HepG2 (cell line): ENCODE data around the gene COQ7. TPM values are rescaled to one million over a fixed set of nuclear protein-coding genes. Genes with fewer than 3 reads are reported as not detected.

ENCODE experiments used
- ARID2 ChIP-seq: sonication (generic); formaldehyde crosslinking; IDR thresholded peaks from 2 replicates; pipeline ENCODE4 v1.8.1; 2022; ENCODE audit warnings: mild to moderate bottlenecking, missing genetic modification reagents, borderline replicate concordance
- CSRNP2 ChIP-seq: sonication (generic); formaldehyde crosslinking; conservative IDR thresholded peaks from 2 replicates; pipeline ENCODE4 v1.8.0; 2022; ENCODE audit warnings: low read depth, missing genetic modification reagents
- E2F2 ChIP-seq: sonication (generic); formaldehyde crosslinking; IDR thresholded peaks from 2 replicates; pipeline ENCODE4 v1.4.0; 2020; ENCODE audit warnings: missing genetic modification reagents, borderline replicate concordance
- FUBP1 ChIP-seq: sonication (generic); formaldehyde crosslinking; IDR thresholded peaks from 2 replicates; pipeline ENCODE4 v1.5.1; 2020; ENCODE audit warnings: missing genetic modification reagents, mild to moderate bottlenecking, borderline replicate concordance
- NAIF1 ChIP-seq: sonication (generic); formaldehyde crosslinking; IDR thresholded peaks from 2 replicates; pipeline ENCODE4 v1.5.0; 2020; ENCODE audit warnings: mild to moderate bottlenecking, missing genetic modification reagents, borderline replicate concordance
- NR2F1 ChIP-seq, 2 experiments: fragments of 450-650 bp in 1 of 2; formaldehyde crosslinking in 1 of 2; IDR thresholded peaks; 2 replicates each; pipeline versions ENCODE4 v1.5.0 to v1.6.1; 2016 to 2020; ENCODE audit warnings: mild to moderate bottlenecking in 1 of 2, missing compliant biosample characterization in 1 of 2, missing genetic modification reagents in 1 of 2, moderate library complexity in 1 of 2
- PITX1 ChIP-seq: sonication (generic); formaldehyde crosslinking; IDR thresholded peaks from 2 replicates; pipeline ENCODE4 v1.5.1; 2020; ENCODE audit warnings: mild to moderate bottlenecking, missing genetic modification reagents
- RBM22 ChIP-seq: fragments of 200-400 bp; formaldehyde crosslinking; optimal IDR thresholded peaks from 2 replicates; pipeline ENCODE3; 2017; ENCODE audit warnings: mild to moderate bottlenecking, low read length, moderate library complexity
- SKI ChIP-seq: fragments of 450-650 bp; IDR thresholded peaks from one replicate; pipeline ENCODE4 v1.6.1; 2018; ENCODE audit warnings: mild to moderate bottlenecking; ENCODE audit not compliant: partially characterized antibody
- ZBTB25 ChIP-seq: IDR thresholded peaks from 2 replicates; pipeline ENCODE4 v1.6.1; 2018; ENCODE audit warnings: missing genetic modification reagents
- ZBTB26 ChIP-seq: IDR thresholded peaks from 2 replicates; pipeline ENCODE4 v1.6.1; 2016; ENCODE audit warnings: missing compliant biosample characterization, missing genetic modification reagents, borderline replicate concordance
- ZFYVE20 ChIP-seq: sonication (generic); formaldehyde crosslinking; IDR thresholded peaks from 2 replicates; pipeline ENCODE4 v1.8.0; 2023; ENCODE audit warnings: low read depth, mild to moderate bottlenecking, moderate library complexity, missing genetic modification reagents, borderline replicate concordance
- ZNF235 ChIP-seq: sonication (generic); formaldehyde crosslinking; IDR thresholded peaks from 2 replicates; pipeline ENCODE4 v1.8.1; 2023; ENCODE audit warnings: mild to moderate bottlenecking, missing genetic modification reagents, borderline replicate concordance
- polyA plus RNA-seq, 8 experiments: library from polyadenylated mRNA; depleted of rRNA in 3 of 8; stranded (reverse) in 7 of 8; unstranded in 1 of 8; fragments of >200 nt; fragmentation: Illumina TruSeq in 4 of 8; extraction: Trizol in 4 of 8; gene quantifications; 2 replicates each; pipeline versions ENCODE4 v1.2.1 to v1.2.3, GENCODE V29; 2011 to 2016; ENCODE audit warnings: low read depth in 4 of 8, missing spikeins in 1 of 8, mixed read lengths in 1 of 8; ENCODE audit not compliant: insufficient read depth in 1 of 8
- total RNA-seq, 5 experiments: library from RNA; depleted of rRNA; stranded (reverse); fragments of >200 nt; fragmentation: Illumina TruSeq; extraction: Trizol; gene quantifications; 2 replicates each; pipeline ENCODE4 v1.2.3, GENCODE V29; 2016; ENCODE audit warnings: low read depth in 1 of 5
- TF ChIP-seq, protein P1 (sequence below): sonication (generic); formaldehyde crosslinking; IDR thresholded peaks from 2 replicates; pipeline ENCODE4 v1.8.0; 2022; ENCODE audit warnings: missing genetic modification reagents, mild to moderate bottlenecking, moderate library complexity, borderline replicate concordance
- TF ChIP-seq, protein P2 (sequence below): sonication (generic); formaldehyde crosslinking; conservative IDR thresholded peaks from 2 replicates; pipeline ENCODE4 v1.5.0; 2020; ENCODE audit warnings: missing genetic modification reagents

The COQ7 gene
- total and polyA plus RNA-seq, 2 of the 13 experiments (the other 11 are each of a cell fraction or from before 2014, with no cell fraction given), result 20.1 to 45.7 TPM

DNA sequence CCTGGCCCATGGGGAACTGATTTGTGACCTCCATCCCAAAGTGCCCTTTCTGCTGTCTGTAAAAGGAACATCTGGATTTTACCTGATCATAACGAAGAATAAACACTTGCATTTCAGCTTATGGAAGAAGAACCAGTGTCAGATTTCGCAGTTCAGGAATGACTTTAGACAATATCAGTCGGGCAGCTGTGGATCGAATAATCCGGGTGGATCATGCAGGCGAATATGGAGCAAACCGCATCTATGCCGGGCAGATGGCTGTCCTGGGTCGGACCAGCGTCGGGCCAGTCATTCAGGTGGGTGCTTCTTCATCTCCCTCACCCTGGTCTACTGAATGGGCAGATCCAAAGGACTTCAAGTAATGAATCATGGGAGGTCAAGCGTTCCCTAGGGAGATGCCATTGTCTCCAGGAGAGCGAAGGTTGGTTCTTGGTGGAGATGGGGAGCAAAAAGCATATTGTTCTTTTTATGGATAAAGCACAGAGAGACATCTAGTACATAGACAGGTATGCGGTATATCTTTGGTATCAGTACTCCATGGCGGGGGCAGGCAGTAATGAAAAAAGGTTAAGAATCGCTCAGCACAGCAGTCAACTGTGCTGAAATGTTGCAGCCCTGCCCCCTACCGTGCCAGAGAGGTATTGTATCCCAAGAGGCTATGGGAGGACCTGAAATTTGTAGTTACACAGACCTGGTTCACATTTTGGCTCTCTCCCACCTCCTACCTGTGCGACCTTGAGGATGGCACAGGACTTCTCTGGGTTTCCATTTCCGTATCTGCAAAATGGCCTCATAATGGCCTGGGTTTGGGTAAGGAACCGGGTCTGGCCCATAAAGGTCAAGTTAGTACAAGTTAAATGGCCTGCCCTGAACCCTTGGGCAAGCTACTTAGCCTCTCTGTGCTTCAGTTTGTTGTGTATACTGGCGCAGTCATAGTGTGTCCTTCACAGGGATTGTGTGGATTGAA, 4.7 kb downstream of the COQ7 start (continued):
- TF ChIP-seq, protein P1, sequence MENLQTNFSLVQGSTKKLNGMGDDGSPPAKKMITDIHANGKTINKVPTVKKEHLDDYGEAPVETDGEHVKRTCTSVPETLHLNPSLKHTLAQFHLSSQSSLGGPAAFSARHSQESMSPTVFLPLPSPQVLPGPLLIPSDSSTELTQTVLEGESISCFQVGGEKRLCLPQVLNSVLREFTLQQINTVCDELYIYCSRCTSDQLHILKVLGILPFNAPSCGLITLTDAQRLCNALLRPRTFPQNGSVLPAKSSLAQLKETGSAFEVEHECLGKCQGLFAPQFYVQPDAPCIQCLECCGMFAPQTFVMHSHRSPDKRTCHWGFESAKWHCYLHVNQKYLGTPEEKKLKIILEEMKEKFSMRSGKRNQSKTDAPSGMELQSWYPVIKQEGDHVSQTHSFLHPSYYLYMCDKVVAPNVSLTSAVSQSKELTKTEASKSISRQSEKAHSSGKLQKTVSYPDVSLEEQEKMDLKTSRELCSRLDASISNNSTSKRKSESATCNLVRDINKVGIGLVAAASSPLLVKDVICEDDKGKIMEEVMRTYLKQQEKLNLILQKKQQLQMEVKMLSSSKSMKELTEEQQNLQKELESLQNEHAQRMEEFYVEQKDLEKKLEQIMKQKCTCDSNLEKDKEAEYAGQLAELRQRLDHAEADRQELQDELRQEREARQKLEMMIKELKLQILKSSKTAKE (CRISPR knock-in tag), result no peak
- TF ChIP-seq SKI (no peak), ZBTB26 (CRISPR knock-in tag) (peak; percentile 64; the same call in 1 of the 2 replicates), ZBTB25 (CRISPR knock-in tag) (no peak), ARID2 (CRISPR knock-in tag) (no peak), NAIF1 (CRISPR knock-in tag) (no peak), PITX1 (CRISPR knock-in tag) (peak; percentile 7; the same call in 1 of the 2 replicates), ZNF235 (no peak), E2F2 (CRISPR knock-in tag) (no peak), CSRNP2 (CRISPR knock-in tag) (no peak), RBM22 (no peak), ZFYVE20 (0 out of 2 replicates have a peak, but pooled peaks have one; percentile 39), NR2F1 (CRISPR knock-in tag; IDR thresholded peaks at IDR 0.05) (no peak), FUBP1 (CRISPR knock-in tag) (no peak)
- TF ChIP-seq, protein P2, sequence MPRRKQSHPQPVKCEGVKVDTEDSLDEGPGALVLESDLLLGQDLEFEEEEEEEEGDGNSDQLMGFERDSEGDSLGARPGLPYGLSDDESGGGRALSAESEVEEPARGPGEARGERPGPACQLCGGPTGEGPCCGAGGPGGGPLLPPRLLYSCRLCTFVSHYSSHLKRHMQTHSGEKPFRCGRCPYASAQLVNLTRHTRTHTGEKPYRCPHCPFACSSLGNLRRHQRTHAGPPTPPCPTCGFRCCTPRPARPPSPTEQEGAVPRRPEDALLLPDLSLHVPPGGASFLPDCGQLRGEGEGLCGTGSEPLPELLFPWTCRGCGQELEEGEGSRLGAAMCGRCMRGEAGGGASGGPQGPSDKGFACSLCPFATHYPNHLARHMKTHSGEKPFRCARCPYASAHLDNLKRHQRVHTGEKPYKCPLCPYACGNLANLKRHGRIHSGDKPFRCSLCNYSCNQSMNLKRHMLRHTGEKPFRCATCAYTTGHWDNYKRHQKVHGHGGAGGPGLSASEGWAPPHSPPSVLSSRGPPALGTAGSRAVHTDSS (CRISPR knock-in tag), result no peak
